Neural cell (in vitro differentiated cells): ENCODE results near the gene OSBPL2. TPM values are rescaled to one million over a fixed set of nuclear protein-coding genes. Genes with fewer than 3 reads are reported as not detected.

Experiments used
- H2AFZ ChIP-seq: fragments of 200-600, 300-800 bp; sonication (generic), shearing (Covaris generic); 2 replicates; pipeline ENCODE4 v1.6.0; 2014; ENCODE audit warnings: low read depth, mild to moderate bottlenecking, antibody characterized with exemption, low read length, moderate library complexity
- H3F3A ChIP-seq: fragments of 200-600 bp; shearing (Covaris generic); 2 replicates; pipeline ENCODE4 v1.6.1; 2016; ENCODE audit warnings: mild to moderate bottlenecking, moderate library complexity, mixed read lengths, antibody characterized with exemption, low read length; ENCODE audit not compliant: insufficient read depth, poor library complexity, severe bottlenecking
- H3K27ac ChIP-seq: fragments of 200-600, 300-800 bp; sonication (generic), shearing (Covaris generic); 2 replicates; pipeline ENCODE4 v1.5.1; 2014; ENCODE audit warnings: mild to moderate bottlenecking, low read length, moderate library complexity
- H3K27me3 ChIP-seq: fragments of 300-800, 200-600 bp; sonication (generic), shearing (Covaris generic); 2 replicates; pipeline ENCODE4 v1.6.0; 2014; ENCODE audit warnings: mild to moderate bottlenecking, low read depth, low read length, moderate library complexity; ENCODE audit not compliant: insufficient read depth
- H3K36me3 ChIP-seq: fragments of 300-800, 200-600 bp; sonication (generic), shearing (Covaris generic); 2 replicates; pipeline ENCODE4 v1.5.1; 2014; ENCODE audit warnings: mild to moderate bottlenecking, antibody characterized with exemption, low read length, moderate library complexity; ENCODE audit not compliant: insufficient read depth
- H3K4me2 ChIP-seq: fragments of 300-800, 200-600 bp; sonication (generic), shearing (Covaris generic); 2 replicates; pipeline ENCODE4 v1.6.0; 2014; ENCODE audit warnings: mild to moderate bottlenecking, low read length
- H3K4me3 ChIP-seq: fragments of 300-800, 200-600 bp; sonication (generic), shearing (Covaris generic); 2 replicates; pipeline ENCODE4 v1.5.1; 2014; ENCODE audit warnings: mild to moderate bottlenecking, low read length, moderate library complexity
- H3K79me2 ChIP-seq: fragments of 200-600 bp; shearing (Covaris generic); replicated peaks from 2 replicates; pipeline ENCODE4 v1.6.0; 2014; ENCODE audit warnings: mild to moderate bottlenecking, low read length, moderate library complexity; ENCODE audit not compliant: insufficient read depth
- H3K9ac ChIP-seq: fragments of 300-800, 200-600 bp; sonication (generic), shearing (Covaris generic); 2 replicates; pipeline ENCODE4 v1.6.1; 2016; ENCODE audit warnings: mild to moderate bottlenecking, low read length, mixed read lengths
- H3K9me2 ChIP-seq: fragments of 200-600 bp; shearing (Covaris generic); 2 replicates; pipeline ENCODE4 v1.6.1; 2016; ENCODE audit warnings: mild to moderate bottlenecking, low read length, mixed read lengths; ENCODE audit not compliant: insufficient read depth
- H3K9me3 ChIP-seq: fragments of 200-600, 300-800 bp; sonication (generic), shearing (Covaris generic); 2 replicates; pipeline ENCODE4 v1.6.1; 2016; ENCODE audit warnings: mild to moderate bottlenecking, mixed run types, low read length, moderate library complexity, mixed read lengths
- H4K20me1 ChIP-seq: fragments of 200-600 bp; shearing (Covaris generic); 2 replicates; pipeline ENCODE4 v1.6.1; 2016; ENCODE audit warnings: mild to moderate bottlenecking, mixed run types; ENCODE audit not compliant: insufficient read depth
- EP300 ChIP-seq: fragments of 450-650 bp; conservative IDR thresholded peaks from 2 replicates; pipeline ENCODE4 v1.6.1; 2014; ENCODE audit warnings: antibody characterized with exemption, mild to moderate bottlenecking, moderate library complexity; ENCODE audit not compliant: poor library complexity, severe bottlenecking
- EZH2 ChIP-seq: fragments of 200-600, 300-800 bp; shearing (Covaris generic), sonication (generic); IDR thresholded peaks from 2 replicates; pipeline ENCODE4 v1.6.1; 2014; ENCODE audit warnings: antibody characterized with exemption, low read length, borderline replicate concordance, mild to moderate bottlenecking; ENCODE audit not compliant: insufficient read depth, poor library complexity, severe bottlenecking
- MXI1 ChIP-seq: fragments of 450-650 bp; conservative IDR thresholded peaks from 2 replicates; pipeline ENCODE4 v1.6.1; 2014; ENCODE audit warnings: antibody characterized with exemption, mild to moderate bottlenecking; ENCODE audit not compliant: poor library complexity, severe bottlenecking
- POLR2AphosphoS5 ChIP-seq: IDR thresholded peaks from 2 replicates; pipeline ENCODE4 v1.6.1; 2012
- RAD21 ChIP-seq: fragments of 450-650 bp; conservative IDR thresholded peaks from 2 replicates; pipeline ENCODE4 v1.6.1; 2014; ENCODE audit warnings: antibody characterized with exemption, mild to moderate bottlenecking, moderate library complexity
- SMC3 ChIP-seq: fragments of 450-650 bp; conservative IDR thresholded peaks from 2 replicates; pipeline ENCODE4 v1.6.1; 2014; ENCODE audit warnings: antibody characterized with exemption, mild to moderate bottlenecking, moderate library complexity; ENCODE audit not compliant: poor library complexity
- TAF1 ChIP-seq: IDR thresholded peaks from 2 replicates; pipeline ENCODE4 v1.6.1; 2012; ENCODE audit warnings: low read depth
- polyA plus RNA-seq: library from polyadenylated mRNA; depleted of rRNA; stranded (reverse); fragments of >200 nt; gene quantifications from 2 replicates; pipeline ENCODE4 v1.2.3, GENCODE V29; 2014
- TF ChIP-seq, protein P1 (sequence below): fragments of 450-650 bp; IDR thresholded peaks from 2 replicates; pipeline ENCODE4 v1.5.1; 2014; ENCODE audit warnings: antibody characterized with exemption, mild to moderate bottlenecking, moderate library complexity; ENCODE audit not compliant: poor library complexity, severe bottlenecking
- TF ChIP-seq, protein P2 (sequence below): IDR thresholded peaks from 2 replicates; pipeline ENCODE4 v1.6.1; 2012; ENCODE audit warnings: borderline replicate concordance

The OSBPL2 gene
- polyA plus RNA-seq, 1 donor from 2014 or later = 41.5 TPM

DNA sequence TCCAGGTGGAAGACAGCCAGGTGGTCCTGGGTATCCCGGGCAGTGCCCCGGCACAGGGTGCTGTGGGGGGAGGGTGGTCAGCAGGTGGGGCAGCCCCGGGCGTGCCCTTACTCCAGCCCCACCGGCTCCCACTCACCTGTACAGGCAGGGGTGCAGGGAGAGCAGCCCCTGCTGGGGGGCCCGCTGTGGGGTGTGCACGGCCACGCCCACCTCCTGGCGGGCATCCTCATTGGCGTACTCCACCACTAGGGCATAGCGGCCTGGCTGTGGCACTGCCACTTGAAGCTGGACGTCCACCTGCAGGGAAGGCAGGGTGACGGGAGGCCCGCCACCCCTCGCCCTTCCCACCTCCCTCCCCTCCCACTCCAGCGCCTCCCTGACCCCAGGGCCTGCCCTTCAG is 94.1 kb downstream of the OSBPL2 start:
- Histone ChIP-seq H3K79me2 (no peaks in the 10 kb centered on the region), H2AFZ (no peak overlapping the region), H3K27ac (no peak overlapping the region), H3K27me3 (no peaks in the 10 kb centered on the region), H3K4me3 (no peak overlapping the region), H3K9ac (no peak overlapping the region), H3K36me3 (no peaks in the 10 kb centered on the region), H3K9me3 (no peaks in the 10 kb centered on the region), H3K9me2 (no peaks in the 10 kb centered on the region), H3K4me2 (no peak overlapping the region), H3F3A (no peaks in the 10 kb centered on the region), H4K20me1 (no peaks in the 10 kb centered on the region)
- TF ChIP-seq RAD21 (no peak), MXI1 (no peak), POLR2AphosphoS5 (no peak), EP300 (no peak), SMC3 (no peak), TAF1 (no peak), EZH2 (no peak)
- TF ChIP-seq, protein P1, sequence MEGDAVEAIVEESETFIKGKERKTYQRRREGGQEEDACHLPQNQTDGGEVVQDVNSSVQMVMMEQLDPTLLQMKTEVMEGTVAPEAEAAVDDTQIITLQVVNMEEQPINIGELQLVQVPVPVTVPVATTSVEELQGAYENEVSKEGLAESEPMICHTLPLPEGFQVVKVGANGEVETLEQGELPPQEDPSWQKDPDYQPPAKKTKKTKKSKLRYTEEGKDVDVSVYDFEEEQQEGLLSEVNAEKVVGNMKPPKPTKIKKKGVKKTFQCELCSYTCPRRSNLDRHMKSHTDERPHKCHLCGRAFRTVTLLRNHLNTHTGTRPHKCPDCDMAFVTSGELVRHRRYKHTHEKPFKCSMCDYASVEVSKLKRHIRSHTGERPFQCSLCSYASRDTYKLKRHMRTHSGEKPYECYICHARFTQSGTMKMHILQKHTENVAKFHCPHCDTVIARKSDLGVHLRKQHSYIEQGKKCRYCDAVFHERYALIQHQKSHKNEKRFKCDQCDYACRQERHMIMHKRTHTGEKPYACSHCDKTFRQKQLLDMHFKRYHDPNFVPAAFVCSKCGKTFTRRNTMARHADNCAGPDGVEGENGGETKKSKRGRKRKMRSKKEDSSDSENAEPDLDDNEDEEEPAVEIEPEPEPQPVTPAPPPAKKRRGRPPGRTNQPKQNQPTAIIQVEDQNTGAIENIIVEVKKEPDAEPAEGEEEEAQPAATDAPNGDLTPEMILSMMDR = no peak
- TF ChIP-seq, protein P2, sequence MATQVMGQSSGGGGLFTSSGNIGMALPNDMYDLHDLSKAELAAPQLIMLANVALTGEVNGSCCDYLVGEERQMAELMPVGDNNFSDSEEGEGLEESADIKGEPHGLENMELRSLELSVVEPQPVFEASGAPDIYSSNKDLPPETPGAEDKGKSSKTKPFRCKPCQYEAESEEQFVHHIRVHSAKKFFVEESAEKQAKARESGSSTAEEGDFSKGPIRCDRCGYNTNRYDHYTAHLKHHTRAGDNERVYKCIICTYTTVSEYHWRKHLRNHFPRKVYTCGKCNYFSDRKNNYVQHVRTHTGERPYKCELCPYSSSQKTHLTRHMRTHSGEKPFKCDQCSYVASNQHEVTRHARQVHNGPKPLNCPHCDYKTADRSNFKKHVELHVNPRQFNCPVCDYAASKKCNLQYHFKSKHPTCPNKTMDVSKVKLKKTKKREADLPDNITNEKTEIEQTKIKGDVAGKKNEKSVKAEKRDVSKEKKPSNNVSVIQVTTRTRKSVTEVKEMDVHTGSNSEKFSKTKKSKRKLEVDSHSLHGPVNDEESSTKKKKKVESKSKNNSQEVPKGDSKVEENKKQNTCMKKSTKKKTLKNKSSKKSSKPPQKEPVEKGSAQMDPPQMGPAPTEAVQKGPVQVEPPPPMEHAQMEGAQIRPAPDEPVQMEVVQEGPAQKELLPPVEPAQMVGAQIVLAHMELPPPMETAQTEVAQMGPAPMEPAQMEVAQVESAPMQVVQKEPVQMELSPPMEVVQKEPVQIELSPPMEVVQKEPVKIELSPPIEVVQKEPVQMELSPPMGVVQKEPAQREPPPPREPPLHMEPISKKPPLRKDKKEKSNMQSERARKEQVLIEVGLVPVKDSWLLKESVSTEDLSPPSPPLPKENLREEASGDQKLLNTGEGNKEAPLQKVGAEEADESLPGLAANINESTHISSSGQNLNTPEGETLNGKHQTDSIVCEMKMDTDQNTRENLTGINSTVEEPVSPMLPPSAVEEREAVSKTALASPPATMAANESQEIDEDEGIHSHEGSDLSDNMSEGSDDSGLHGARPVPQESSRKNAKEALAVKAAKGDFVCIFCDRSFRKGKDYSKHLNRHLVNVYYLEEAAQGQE = no peak

DNA sequence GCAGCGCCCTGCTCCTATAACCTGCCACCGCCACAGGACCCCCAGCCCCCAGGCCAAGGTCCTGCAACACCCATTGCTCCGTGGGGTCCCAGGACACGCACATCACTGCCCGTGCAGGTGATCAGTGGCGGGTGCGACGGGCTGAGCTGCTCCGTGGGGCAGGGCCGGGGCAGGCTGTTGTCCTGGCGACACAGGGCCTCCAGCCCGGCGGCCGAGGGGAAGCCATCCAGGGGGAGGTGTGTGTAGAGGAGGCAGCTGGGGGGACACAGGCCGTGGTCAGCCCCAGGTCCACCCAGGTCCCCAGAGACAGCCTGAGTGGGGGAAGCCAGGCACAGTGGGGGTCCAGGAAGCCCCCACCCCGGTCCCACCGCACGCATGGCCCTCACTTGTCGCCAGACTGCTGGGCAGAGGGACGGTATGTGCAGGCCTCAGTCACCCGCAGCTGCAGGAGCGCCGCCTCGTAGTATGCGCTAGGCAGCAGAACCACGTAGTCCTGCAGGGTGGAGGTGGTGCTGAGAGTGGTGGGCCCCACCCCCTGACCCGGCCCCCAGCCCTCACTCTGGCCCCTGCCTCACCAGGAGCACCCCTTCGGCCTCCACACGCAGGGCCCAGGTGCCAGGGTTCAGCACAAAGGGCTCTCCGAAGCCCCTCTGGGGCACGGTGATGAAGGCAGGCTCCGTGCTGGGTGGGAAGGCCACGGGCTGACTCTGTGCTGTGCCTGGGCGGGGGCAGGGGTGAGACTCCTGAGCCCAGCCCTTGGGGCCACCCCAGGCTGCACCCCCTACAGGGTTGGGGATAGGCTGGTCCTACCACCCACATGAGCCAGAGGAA is 94.9 kb downstream of the OSBPL2 start:
- Histone ChIP-seq H3K9ac (no peak overlapping the region), H2AFZ (no peak overlapping the region), H4K20me1 (no peaks in the 10 kb centered on the region), H3K4me3 (no peak overlapping the region), H3K79me2 (no peaks in the 10 kb centered on the region), H3F3A (no peaks in the 10 kb centered on the region), H3K4me2 (no peak overlapping the region), H3K9me2 (no peaks in the 10 kb centered on the region), H3K27ac (no peak overlapping the region), H3K9me3 (no peaks in the 10 kb centered on the region), H3K36me3 (no peaks in the 10 kb centered on the region), H3K27me3 (no peaks in the 10 kb centered on the region)
- TF ChIP-seq TAF1 (no peak), EZH2 (no peak), RAD21 (no peak), SMC3 (no peak), EP300 (no peak), MXI1 (no peak), POLR2AphosphoS5 (no peak)
- TF ChIP-seq, protein P1 = no peak
- TF ChIP-seq, protein P2 = no peak
